GM21723 (cell line): ENCODE measurements around the gene ERFL.
"Not testable (repeated sequence)": the region's sequence is repeated elsewhere in the genome, so short reads cannot be mapped to it uniquely, and the experiment has no call there.

Experiments
- ATAC-seq: cut with Tn5 transposase; IDR thresholded peaks from one replicate; pipeline ENCODE4 v1.9.1; 2021; ENCODE audit warnings: mild to moderate bottlenecking, moderate library complexity; ENCODE audit not compliant: unreplicated experiment

Gene ERFL

GRCh38 chr19:41914424-41914834 is 13.8 kb downstream of the ERFL start:
- not testable (repeated sequence) for ATAC-seq

GRCh38 chr19:41913538-41914423 is 14.5 kb downstream of the ERFL start:
- ATAC-seq: no peak

GRCh38 chr19:41912899-41913537 is 15.2 kb downstream of the ERFL start:
- no peak for ATAC-seq

GRCh38 chr19:41911889-41912731 is 16.1 kb downstream of the ERFL start:
- no peak for ATAC-seq

GRCh38 chr19:41910992-41911888 is 17.0 kb downstream of the ERFL start:
- ATAC-seq: no peak

GRCh38 chr19:41910240-41910991 is 17.8 kb downstream of the ERFL start:
- no peak for ATAC-seq

GRCh38 chr19:41909706-41910105 is 18.5 kb downstream of the ERFL start:
- ATAC-seq: no peak

DNA sequence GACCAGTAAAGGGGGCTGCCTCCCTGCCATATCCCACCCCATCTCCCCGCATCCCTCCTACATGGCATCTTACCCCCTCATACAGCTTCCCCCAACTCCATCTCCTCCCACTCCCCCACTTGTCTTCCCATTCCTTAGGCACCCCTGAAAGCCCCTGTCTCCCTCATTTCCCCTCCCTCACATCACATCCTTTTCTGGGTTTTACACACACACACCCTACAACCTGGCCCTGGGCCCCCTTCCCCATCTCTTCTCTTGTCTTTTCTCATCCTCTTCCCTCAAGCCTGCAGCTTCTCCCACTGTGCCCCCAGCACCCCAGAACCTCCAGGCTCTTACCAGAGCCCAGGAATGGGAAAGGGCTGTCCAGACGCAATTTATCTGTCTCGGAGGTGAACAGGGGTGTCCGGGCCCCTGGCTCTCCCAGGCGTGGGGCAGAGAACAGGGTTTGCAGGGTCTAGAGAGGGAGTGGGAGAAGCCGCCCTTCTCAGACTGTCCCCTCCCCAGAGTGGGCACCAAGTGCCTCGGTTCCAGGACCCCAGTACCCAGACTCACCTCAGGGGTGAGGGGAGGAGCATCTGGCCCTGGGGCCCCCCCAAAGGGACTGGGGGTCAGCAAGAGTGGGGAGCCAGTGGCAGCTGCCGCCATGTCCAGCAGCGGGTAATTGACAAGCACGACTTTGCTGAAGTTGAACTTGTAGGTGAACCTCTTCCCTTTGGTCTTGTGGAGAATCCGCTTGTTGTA is 19.4 kb downstream of the ERFL start:
- ATAC-seq: no peak

- ATAC-seq: no peak
Measured at GRCh38 chr19:41907994-41908615, 20.1 kb downstream of the ERFL start.

DNA sequence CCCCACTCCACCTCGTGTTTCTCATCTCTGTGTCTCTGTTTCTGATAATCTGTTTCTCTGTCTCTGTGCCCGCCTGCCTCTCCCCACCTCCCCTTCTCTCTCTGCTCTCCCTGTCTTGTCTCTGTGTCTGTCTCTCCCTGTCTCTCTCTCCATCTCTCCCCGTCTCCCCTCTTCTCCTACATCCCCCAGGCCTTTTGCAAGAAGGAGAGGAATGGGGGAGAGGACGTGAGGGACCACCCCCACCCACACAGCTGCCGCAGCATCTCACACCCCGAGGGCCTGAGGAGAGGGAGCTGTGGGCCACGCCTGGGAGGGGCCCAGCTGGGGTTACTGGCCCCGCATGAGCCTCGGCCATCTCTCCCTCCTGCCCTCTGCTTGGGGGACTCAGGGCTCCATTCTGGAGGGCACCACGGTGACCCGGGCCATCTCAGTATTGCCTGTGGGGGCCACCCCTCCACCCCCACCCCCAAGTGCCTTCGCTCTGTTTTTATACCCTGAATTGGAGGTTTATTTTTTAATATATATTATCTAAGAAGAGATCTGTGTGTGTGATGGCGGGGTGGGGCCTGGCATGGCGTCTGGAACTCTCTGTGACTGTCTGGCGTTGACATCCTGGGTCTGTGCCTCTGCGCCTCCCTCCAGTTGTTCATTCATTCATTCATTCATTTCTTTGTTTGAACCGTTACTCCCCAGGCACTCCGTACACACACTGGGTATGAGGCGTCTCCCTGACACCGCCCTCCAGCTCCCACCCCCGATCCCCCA is 21.2 kb downstream of the ERFL start:
- ATAC-seq: no peak

GRCh38 chr19:41906271-41906670 is 22.0 kb downstream of the ERFL start:
- ATAC-seq: no peak

DNA sequence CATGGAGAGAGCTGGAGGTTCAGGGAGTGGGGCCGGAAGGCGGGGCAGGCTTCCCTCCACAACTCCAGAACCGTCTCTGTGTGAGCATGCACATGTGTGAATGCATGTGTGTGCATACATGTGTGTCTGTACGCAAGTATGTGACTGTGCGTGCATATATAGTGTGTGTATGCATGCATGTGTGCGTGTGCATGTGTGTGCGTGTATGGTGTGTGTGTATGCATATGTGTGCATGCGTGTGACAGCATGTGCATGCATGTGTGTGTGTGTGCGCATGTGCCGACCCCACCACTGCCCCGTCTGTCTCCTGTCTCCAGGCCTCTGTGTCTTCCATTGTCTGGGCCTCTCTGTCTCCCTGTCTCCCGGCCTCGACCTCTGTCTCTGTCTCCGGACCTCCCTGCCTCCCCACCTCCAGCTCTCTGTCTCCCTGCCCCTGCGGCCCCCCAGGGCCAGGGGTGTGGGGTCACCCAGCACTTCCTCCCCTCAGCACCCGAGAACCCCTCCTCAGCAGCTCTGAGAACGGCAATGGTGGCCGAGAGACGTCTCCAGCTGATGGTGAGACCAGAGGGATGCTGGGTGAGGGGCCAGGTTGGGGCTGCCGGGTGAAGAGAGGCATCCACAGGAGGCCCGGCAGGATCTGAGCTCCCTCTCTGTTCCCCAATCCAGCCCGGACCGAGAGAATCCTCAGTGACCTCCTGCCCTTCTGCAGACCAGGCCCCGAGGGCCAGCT is 22.8 kb downstream of the ERFL start:
- no peak for ATAC-seq

DNA sequence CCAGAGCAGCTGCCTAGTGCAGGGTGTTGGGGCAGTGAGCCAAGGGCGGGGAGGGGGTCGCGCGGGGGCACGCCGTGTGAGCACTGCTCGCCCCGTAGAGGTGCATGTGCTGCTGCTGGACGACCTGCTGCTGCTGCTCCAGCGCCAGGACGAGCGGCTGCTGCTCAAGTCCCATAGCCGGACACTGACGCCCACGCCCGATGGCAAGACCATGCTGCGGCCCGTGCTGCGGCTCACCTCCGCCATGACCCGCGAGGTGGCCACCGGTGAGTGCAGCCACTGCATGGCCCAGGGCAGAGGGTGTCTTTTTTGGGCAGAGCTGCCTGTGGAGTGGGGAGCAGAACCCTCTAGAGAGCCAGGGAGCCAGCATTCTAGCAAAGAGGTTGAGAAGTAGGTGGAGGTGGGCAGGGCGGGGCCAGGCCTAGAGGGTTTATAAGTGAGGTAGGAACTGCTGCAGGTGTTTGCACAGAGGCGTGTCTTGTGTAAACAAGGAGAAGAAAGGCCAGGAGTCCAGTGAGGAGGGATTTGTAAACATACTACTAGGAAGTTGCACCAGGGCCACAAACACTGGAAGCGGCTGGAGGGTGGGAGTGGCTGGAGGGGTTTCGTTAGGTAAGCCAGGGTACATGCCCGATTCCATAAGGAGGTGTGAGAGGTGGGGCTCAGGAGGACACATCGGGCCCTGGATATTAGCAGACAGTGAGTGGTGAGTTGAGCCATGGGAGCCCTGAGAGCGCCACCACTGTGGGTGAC is 24.0 kb downstream of the ERFL start:
- no peak for ATAC-seq

DNA sequence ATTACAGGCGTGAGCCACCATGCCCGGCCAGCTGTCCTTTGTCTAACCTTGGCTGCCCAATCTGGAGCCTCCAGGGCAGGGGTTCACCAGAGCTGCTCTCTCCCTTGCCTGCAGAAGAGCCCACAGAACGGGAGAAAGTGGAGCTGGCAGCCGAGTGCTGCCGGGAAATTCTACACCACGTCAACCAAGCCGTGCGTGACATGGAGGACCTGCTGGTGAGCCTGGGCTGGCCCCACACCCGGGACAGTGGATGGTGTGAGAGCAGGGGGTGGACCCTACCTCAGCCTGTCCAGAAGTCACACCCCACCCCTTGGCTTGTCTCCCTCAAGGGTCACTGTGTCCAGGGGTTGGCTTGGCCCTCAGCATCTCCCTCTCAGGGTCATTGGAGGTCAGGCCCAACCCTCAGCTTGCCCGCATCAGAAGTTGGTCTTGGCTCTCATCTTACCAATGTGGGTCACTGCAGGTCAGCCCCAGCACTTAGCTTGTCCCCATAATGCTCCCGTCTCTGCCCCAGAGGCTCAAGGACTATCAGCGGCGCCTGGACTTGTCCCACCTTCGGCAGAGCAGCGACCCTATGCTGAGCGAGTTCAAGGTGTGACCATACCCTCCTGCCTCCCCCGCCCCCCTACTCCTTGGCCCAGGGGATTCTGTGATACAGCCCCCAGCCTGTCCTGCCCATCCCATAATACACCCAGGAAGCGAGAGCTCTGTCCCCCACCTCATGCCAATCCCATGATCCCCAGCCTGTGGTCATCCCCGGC is 24.9 kb downstream of the ERFL start:
- ATAC-seq: no peak

DNA sequence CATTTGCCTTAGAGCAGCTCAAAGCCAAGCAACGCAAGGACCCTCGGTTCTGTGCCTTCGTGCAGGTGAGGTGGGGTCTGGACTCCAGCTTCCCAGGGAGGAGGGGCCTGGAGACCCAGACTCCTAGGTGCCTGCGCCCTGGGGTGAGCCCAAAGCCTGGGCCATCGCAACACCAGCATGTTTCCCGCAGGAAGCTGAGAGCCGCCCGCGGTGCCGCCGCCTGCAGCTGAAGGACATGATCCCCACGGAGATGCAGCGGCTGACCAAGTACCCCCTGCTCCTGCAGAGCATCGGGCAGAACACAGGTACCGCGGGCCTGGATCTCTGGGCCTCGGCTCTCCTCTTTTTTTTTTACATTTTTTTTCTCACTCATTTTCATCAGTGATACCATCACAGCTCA is 25.7 kb downstream of the ERFL start:
- ATAC-seq: no peak
